Measurements from ENCODE around the gene NANOS3. TPM values are rescaled to one million over a fixed set of nuclear protein-coding genes. Genes with fewer than 3 reads are reported as not detected.
A peak's percentile ranks its signal among the peaks of the same experiment; 100 is the strongest.

Gene NANOS3
- total and polyA plus RNA-seq, 5 experiments from 2014 or later: not detected

DNA sequence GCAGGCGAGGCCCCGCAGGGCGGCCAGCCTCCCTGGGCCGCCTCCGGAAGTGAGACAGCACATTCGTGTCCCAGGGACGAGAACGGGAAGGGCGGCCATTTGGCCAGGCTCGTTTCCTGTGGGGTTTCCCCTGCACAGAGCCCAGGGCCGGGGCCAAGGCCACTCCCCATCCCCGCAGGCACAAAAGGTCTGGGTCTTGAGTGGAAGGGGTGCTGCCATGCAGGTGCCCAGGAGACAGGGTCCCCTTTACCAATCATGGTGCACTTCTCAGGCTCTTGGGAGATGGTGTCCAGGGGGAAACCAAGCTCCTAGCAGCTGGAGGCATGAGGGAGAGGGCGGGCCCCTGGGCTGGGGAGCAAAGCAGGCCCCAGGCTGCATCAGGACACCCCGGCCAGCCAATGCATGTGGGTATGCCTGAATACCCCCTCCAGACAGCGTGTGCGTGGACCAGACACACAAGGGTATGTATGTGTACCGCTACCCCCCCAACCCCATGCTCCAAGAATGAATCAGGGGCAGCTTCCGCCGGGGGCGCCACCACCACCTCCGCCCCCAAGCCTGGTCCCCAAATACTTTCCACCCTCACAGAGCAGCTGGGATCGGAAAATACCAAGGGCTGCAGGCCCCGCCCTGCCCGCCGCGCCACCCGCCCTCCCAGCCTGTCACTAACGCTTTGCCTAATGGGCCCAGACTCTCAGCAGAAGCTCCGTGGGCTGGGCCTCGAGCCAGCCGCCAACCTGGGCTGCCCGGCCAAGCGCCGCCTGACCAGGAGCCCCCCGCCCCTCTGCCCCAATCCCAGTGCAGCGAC, 37.6 kb upstream of the NANOS3 start:
- peak; percentile 35 to 45 for ATAC-seq
- POLR2A ChIA-PET: interaction anchor here (0.6 to 8.7 kb wide), 11 partner anchors 9 to 1580 kb away, joined by 3 to 110 read pairs (median 6); partner anchors contain the start of genes C19orf53 and ZSWIM4
- peaks cover 19 to 79% (median 70%) of the 10 kb centered on the region in 4 donors for H3K4me1 Mint-ChIP-seq

DNA sequence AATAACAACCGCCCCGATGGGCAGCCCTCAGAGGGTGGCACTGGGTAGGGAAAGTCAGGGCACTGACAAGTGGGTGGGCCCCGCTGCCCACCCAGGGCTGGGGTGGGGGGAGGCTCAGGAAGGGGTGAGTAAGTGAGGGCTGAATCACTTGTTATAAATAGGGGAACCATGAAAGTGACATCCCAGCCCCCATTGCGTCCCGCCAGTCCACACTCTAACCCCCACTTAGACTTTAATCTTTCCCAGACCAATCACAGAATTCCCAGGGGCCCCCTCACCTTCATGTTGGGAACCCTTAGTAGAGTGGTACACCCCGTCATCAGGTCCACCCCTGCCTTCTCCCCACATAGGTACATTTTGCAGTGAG, 37.0 kb upstream of the NANOS3 start:
- peak; percentile 1 to 15 for ATAC-seq
- peaks cover 19 to 81% (median 72%) of the 10 kb centered on the region in 4 donors for H3K4me1 Mint-ChIP-seq
- POLR2A ChIA-PET: interaction anchor here (0.6 to 8.7 kb wide), 8 partner anchors 9 to 1579 kb away, joined by 3 to 110 read pairs (median 5); partner anchors contain the start of gene ZSWIM4
- peak overlapping the region; percentile 78 to 94 (median 88) for H3K4me3 Mint-ChIP-seq
- no peak for DNase-seq
- H3K27ac Mint-ChIP-seq: peak overlapping the region; percentile 91 to 100 (median 97)
- no peaks in the 10 kb centered on the region for H3K36me3 Mint-ChIP-seq
- H3K9me3 Mint-ChIP-seq: no peaks in the 10 kb centered on the region
- no peaks in the 10 kb centered on the region for H3K27me3 Mint-ChIP-seq

More for the DNA sequence above, 37.6 kb upstream of the NANOS3 start:
- peak; percentile 55 to 90 (median 72) for DNase-seq
- H3K36me3 Mint-ChIP-seq: no peaks in the 10 kb centered on the region
- H3K27me3 Mint-ChIP-seq: no peaks in the 10 kb centered on the region
- peak overlapping the region; percentile 78 to 93 (median 86) for H3K4me3 Mint-ChIP-seq
- peak overlapping the region; percentile 89 to 100 (median 97) for H3K27ac Mint-ChIP-seq
- no peaks in the 10 kb centered on the region for H3K9me3 Mint-ChIP-seq

DNA sequence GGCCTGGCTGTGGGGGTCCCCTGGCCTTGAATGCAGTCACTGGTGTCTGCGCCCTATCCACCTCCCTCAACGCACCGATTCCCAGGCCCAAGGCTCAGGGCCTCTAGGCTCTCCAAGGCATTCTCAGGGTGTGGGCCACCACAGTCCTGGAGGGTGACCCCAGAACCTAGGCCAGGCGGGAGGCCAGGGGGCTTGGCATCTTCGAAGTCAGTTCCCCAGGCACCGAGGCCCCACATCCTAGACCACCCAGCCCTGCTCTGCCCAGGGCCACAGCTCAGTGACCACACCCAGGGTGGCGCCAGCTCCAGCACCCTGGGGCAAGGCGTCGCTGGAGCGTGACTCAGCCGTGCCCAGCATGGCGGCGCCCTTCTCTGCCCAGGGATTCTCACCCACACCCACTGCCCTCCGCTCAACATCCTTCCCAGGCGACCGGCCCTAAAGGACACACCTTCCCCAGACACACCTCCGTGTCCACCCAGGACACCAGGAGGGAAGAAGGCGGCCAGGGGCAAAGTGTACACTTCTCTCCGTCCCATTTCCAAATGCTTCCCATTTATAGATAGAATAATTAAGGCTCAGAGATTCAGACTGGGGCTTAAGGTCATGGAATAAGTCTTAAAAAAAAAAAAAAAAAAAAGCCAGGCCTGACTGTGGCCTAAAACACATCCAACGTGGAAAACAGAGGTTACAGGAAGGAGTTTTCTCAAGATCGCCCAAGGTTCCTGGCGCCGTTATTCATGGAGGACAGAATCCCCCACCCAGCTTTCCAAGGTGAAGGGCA, 36.4 kb upstream of the NANOS3 start:
- H3K27ac Mint-ChIP-seq: peak overlapping the region; percentile 91 to 100 (median 97)
- peak in 2 of 10 donors; percentile 43 to 49 for DNase-seq
- POLR2A ChIA-PET: interaction anchor here (0.6 to 8.7 kb wide), 12 partner anchors 8 to 1579 kb away, joined by 3 to 110 read pairs (median 4); partner anchors contain the start of gene ZSWIM4
- ATAC-seq: peak in 1 of 2 donors; percentile 1
- no peaks in the 10 kb centered on the region for H3K27me3 Mint-ChIP-seq
- peaks cover 21 to 86% (median 73%) of the 10 kb centered on the region in 4 donors for H3K4me1 Mint-ChIP-seq
- no peaks in the 10 kb centered on the region for H3K36me3 Mint-ChIP-seq
- no peaks in the 10 kb centered on the region for H3K9me3 Mint-ChIP-seq
- H3K4me3 Mint-ChIP-seq: peak overlapping the region; percentile 78 to 94 (median 88)

- ATAC-seq (no peak), DNase-seq (no peak)
- peaks cover 23 to 86% (median 74%) of the 10 kb centered on the region in 4 donors for H3K4me1 Mint-ChIP-seq
- H3K4me3 Mint-ChIP-seq: peak overlapping the region; percentile 81 to 94 (median 90)
- H3K27me3 Mint-ChIP-seq: no peaks in the 10 kb centered on the region
- POLR2A ChIA-PET: interaction anchor here (0.7 to 8.7 kb wide), 10 partner anchors 8 to 653 kb away, joined by 3 to 110 read pairs (median 4); partner anchors contain the start of genes ASF1B and ZSWIM4
- no peaks in the 10 kb centered on the region for H3K9me3 Mint-ChIP-seq
- H3K36me3 Mint-ChIP-seq: no peaks in the 10 kb centered on the region
- H3K27ac Mint-ChIP-seq: peak overlapping the region; percentile 83 to 100 (median 97)
These were observed 35.6 kb upstream of the NANOS3 start for GRCh38 chr19:13841086-13841961.

DNA sequence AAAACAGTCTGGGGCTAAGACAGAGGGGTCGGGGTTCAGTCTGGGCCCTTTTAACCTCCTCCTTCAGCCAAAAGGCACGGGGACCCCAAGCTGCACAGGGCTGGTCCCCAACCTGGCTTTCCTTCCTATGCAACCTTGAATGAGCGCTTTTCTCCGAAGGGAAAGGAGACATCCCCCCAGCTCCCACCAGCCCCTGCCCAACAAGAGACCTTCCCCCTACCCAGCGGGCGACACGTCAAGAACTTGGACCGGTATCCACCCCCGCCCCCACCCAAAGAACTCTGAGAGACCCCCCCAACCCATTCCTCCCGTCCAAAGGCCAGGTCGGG, 35.0 kb upstream of the NANOS3 start:
- Mint-ChIP-seq H3K36me3 (peaks cover 0 to 4% (median 3%) of the 10 kb centered on the region in 3 donors), H3K9me3 (peaks cover 0 to 3% (median 0%) of the 10 kb centered on the region in 9 donors), H3K27ac (peak overlapping the region; percentile 83 to 100 (median 97)), H3K27me3 (peaks cover 0 to 4% (median 0%) of the 10 kb centered on the region in 5 donors), H3K4me1 (peaks cover 26 to 86% (median 74%) of the 10 kb centered on the region in 4 donors), H3K4me3 (peak overlapping the region; percentile 81 to 94 (median 90))
- DNase-seq (no peak), ATAC-seq (no peak)
- POLR2A ChIA-PET: interaction anchor here (0.7 to 8.7 kb wide), 7 partner anchors 9 to 295 kb away, joined by 3 to 110 read pairs (median 3); partner anchors contain the start of genes ASF1B and ZSWIM4

DNA sequence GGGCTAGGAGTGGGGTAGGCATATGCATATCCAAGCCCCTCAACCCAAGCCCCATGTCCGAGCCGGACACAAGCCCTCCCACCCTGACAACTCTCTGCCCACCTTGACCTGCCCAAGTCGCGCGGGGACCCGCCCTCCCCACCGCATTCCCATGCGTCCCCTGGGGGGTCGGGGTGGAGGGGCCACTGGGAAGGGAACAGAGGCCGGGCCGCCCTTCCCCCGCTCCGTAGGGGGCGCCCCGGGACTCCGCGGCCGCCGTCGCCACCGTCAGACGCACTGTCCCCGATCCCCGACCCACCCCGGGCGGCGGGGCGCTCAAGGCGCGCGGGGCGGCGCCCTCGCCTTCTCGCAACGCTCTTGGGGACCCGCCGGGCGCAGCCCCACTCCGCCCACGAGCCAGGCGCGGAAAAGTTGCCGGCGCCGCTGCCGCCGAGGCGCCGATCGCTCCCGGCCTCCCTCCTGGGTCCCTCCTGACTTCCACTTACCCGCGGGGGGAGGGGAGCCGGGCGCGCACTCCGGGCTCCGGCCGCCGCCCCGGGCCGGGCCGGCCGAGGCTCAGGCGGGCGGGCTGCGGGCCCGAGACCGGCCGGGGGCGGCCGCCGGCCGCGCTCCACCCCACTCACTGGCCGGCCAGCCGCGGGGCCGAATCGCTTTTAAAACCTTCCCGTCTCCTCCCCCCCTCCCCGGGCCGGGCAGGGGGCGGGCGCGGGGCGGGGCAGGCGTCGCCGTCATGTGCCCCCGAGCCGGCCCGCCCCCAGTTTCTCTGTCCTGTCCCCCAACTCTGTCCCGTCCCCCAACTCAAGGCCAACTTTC, 34.4 kb upstream of the NANOS3 start:
- H3K4me1 Mint-ChIP-seq: peaks cover 24 to 84% (median 70%) of the 10 kb centered on the region in 4 donors
- peak; percentile 8 to 15 for ATAC-seq
- peak overlapping the region; percentile 84 to 96 (median 90) for H3K4me3 Mint-ChIP-seq
- peak overlapping the region; percentile 91 to 100 (median 98) for H3K27ac Mint-ChIP-seq
- DNase-seq: peak; percentile 62 to 81 (median 70)
- H3K9me3 Mint-ChIP-seq: peaks cover 0 to 3% (median 0%) of the 10 kb centered on the region in 9 donors
- H3K36me3 Mint-ChIP-seq: peaks cover 0 to 4% (median 3%) of the 10 kb centered on the region in 3 donors
- POLR2A ChIA-PET: interaction anchor here (1.2 to 8.7 kb wide), 2 partner anchors 10 to 55 kb away, joined by 3 to 110 read pairs; no protein-coding TSS in a partner anchor
- H3K27me3 Mint-ChIP-seq: peaks cover 0 to 4% (median 0%) of the 10 kb centered on the region in 5 donors

GRCh38 chr19:13843104-13843921, 33.6 kb upstream of the NANOS3 start:
- POLR2A ChIA-PET: interaction anchor here (0.8 to 0.9 kb wide), 2 partner anchors 56 to 71 kb away, joined by 3 read pairs; no protein-coding TSS in a partner anchor
- H3K27me3 Mint-ChIP-seq: peaks cover 0 to 4% (median 0%) of the 10 kb centered on the region in 5 donors
- no peak for DNase-seq

DNA sequence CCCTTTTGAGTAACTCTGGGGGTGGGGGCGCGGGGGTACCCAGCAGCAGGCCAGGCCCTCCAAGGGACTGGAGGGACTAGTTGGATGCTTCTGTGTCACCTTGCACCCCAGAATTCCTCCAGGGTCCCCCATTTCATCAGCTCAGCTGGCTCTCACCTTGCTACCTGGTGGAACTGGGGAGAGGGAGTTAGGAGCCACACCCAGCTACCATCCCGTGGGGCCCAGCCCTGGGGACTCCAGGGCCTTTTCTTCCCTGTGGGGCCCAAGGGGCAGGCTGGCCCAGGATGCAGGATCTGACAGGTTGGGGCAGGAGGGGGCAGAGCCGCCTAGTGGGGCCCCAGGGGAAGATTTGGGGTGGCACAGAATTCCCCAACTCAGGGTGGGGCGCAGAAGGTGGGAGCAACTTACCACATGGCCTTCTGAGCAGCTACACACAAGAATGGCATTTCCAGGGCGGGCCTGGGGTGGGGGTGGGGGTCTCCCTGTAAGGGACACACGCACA, 32.8 kb upstream of the NANOS3 start:
- Mint-ChIP-seq H3K4me3 (peak overlapping the region; percentile 39 to 87 (median 76)), H3K4me1 (peaks cover 27 to 83% (median 61%) of the 10 kb centered on the region in 4 donors), H3K36me3 (peaks cover 0 to 4% (median 3%) of the 10 kb centered on the region in 3 donors), H3K27ac (peak overlapping the region; percentile 89 to 100 (median 98)), H3K9me3 (peaks cover 0 to 3% (median 0%) of the 10 kb centered on the region in 9 donors), H3K27me3 (peaks cover 0 to 4% (median 0%) of the 10 kb centered on the region in 5 donors)
- ATAC-seq (no peak), DNase-seq (no peak)
- POLR2A ChIA-PET: interaction anchor here (0.8 to 0.9 kb wide), 2 partner anchors 57 to 71 kb away, joined by 3 read pairs; no protein-coding TSS in a partner anchor

More at GRCh38 chr19:13843104-13843921, 33.6 kb upstream of the NANOS3 start:
- H3K9me3 Mint-ChIP-seq: peaks cover 0 to 3% (median 0%) of the 10 kb centered on the region in 9 donors
- H3K4me3 Mint-ChIP-seq: peak overlapping the region; percentile 84 to 96 (median 86)
- ATAC-seq: no peak
- peaks cover 22 to 84% (median 64%) of the 10 kb centered on the region in 4 donors for H3K4me1 Mint-ChIP-seq
- peak overlapping the region; percentile 94 to 100 (median 98) for H3K27ac Mint-ChIP-seq
- peaks cover 0 to 4% (median 3%) of the 10 kb centered on the region in 3 donors for H3K36me3 Mint-ChIP-seq

DNA sequence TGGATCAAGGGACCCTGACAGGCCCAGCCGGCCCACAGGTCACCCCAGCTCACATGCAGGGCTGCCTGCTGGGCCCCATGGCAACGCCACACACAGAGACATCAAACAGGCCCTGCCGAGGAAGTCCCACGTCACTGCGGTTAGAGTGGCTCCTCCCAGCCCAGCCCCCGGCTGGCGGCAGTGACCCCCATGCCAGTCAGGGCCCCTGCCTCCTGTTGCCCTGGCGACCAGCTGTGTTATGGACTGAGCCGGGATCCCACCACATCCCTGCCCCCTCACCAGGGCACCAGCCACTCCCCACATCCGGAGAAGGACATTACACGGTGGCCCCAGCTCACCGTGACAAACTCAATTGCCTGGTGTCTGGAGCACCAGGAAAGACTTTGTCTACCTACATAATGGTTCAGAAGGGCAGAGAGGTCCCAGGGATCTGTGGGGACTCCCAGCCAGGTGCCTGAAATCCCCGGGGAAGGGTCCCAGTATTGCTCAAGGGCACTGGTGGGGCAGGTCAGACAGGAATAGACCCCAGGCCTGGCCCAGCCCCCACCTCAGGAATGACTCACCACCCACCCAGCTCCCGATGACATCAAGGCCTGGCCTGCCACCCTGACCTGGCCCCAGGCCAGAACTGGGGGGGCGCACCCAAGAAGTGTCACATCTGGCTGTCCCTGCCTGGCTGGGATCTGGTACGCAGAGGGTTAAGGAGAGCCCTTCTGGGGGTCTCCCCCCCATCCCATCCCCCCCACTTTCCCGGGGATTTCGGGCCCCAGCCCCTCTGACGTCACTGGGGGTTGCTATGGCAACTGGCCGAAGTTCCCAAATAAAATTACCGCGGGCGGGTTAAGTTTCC, 30.2 kb upstream of the NANOS3 start:
- Mint-ChIP-seq H3K4me3 (peak overlapping the region; percentile 84 to 94 (median 91)), H3K9me3 (peaks cover 0 to 3% (median 0%) of the 10 kb centered on the region in 9 donors), H3K27ac (peak overlapping the region; percentile 99 to 100 (median 100)), H3K27me3 (peaks cover 0 to 4% (median 0%) of the 10 kb centered on the region in 5 donors), H3K4me1 (peaks cover 26 to 72% (median 56%) of the 10 kb centered on the region in 4 donors), H3K36me3 (peaks cover 0 to 4% (median 3%) of the 10 kb centered on the region in 3 donors)
- POLR2A ChIA-PET: interaction anchor here (0.6 to 5.5 kb wide), 15 partner anchors 7 to 569 kb away, joined by 3 to 68 read pairs (median 6); partner anchors contain the start of genes C19orf53 and ZSWIM4
- ATAC-seq (peak; percentile 62 to 75), DNase-seq (peak; percentile 88 to 100 (median 98))
